BJ (cell line): ENCODE data around the gene MTCH1. TPM values are rescaled to one million over a fixed set of nuclear protein-coding genes. Genes with fewer than 3 reads are reported as not detected.

ENCODE experiments used
- CTCF ChIA-PET: fragments of 350-600 bp; formaldehyde crosslinking; extraction: SDS; loops from one replicate; lab custom pipeline; 2021; ENCODE audit warnings: antibody characterized with exemption, inconsistent platforms; lab: Yijun Ruan, JAX
- POLR2A ChIA-PET: fragments of 300-600 bp; sonication (Branson Sonifier 250); formaldehyde crosslinking; extraction: SDS; loops from one replicate; lab custom pipeline; 2021; ENCODE audit warnings: antibody characterized with exemption; lab: Charles Lee
- DNase-seq: peaks from one replicate; pipeline ENCODE4 v3.0.0-alpha.2; 2011; ENCODE audit warnings: low read depth
- H3K27me3 ChIP-seq: 2 replicates; pipeline ENCODE4 v1.6.0; 2011; ENCODE audit warnings: low read length; ENCODE audit not compliant: control insufficient read depth, insufficient read depth
- H3K36me3 ChIP-seq: 2 replicates; pipeline ENCODE4 v1.5.1; 2011; ENCODE audit warnings: low read length; ENCODE audit not compliant: control insufficient read depth, insufficient read depth
- H3K4me3 ChIP-seq: 2 replicates; pipeline ENCODE4 v1.5.1; 2011; ENCODE audit warnings: low read depth, mild to moderate bottlenecking, control low read depth, low read length
- CTCF ChIP-seq: IDR thresholded peaks from 2 replicates; pipeline ENCODE4 v1.5.1; 2011; ENCODE audit warnings: low read depth, mild to moderate bottlenecking, control low read depth, inconsistent platforms, low read length, moderate library complexity; ENCODE audit not compliant: insufficient read depth
- polyA plus RNA-seq: library from polyadenylated mRNA; depleted of rRNA; stranded (reverse); fragments of >200 nt; gene quantifications from 2 replicates; pipeline ENCODE4 v1.2.3, GENCODE V29; 2011

Gene MTCH1
- polyA plus RNA-seq, 1 experiment = 207 TPM

- no peak for TF ChIP-seq CTCF
- CTCF ChIA-PET = interaction anchor here (0.8 to 20.1 kb wide), 5 partner anchors 9 to 240 kb away, joined by 3 to 298 read pairs (median 4); no protein-coding TSS in a partner anchor
- no peak for DNase-seq
- Histone ChIP-seq H3K4me3 (no peak overlapping the region), H3K36me3 (no peaks in the 10 kb centered on the region), H3K27me3 (no peaks in the 10 kb centered on the region)
- POLR2A ChIA-PET = no interaction called here
Observed at GRCh38 chr6:37010402-37010892, 24.5 kb upstream of the MTCH1 start.

GRCh38 chr6:37008484-37009465, 22.8 kb upstream of the MTCH1 start:
- H3K36me3 ChIP-seq = no peaks in the 10 kb centered on the region
- TF ChIP-seq CTCF = no peak
- CTCF ChIA-PET = interaction anchor here (1.4 kb wide), 1 partner anchor 29 kb away, joined by 3 read pairs; no protein-coding TSS in a partner anchor
- H3K4me3 ChIP-seq = no peak overlapping the region
- H3K27me3 ChIP-seq = no peaks in the 10 kb centered on the region
- DNase-seq = no peak
- POLR2A ChIA-PET = no interaction called here

- no peak for DNase-seq
- CTCF ChIA-PET = interaction anchor here (0.7 to 3.1 kb wide), 5 partner anchors 11 to 242 kb away, joined by 3 to 28 read pairs (median 3); no protein-coding TSS in a partner anchor
- POLR2A ChIA-PET = no interaction called here
- H3K4me3 ChIP-seq = no peak overlapping the region
- TF ChIP-seq CTCF = no peak
- no peaks in the 10 kb centered on the region for H3K36me3 ChIP-seq
- no peaks in the 10 kb centered on the region for H3K27me3 ChIP-seq
Observed at GRCh38 chr6:37007340-37008043, 21.5 kb upstream of the MTCH1 start.

GRCh38 chr6:37006793-37007339, 20.9 kb upstream of the MTCH1 start:
- POLR2A ChIA-PET = no interaction called here
- no peak for DNase-seq
- TF ChIP-seq CTCF = no peak
- H3K36me3 ChIP-seq = no peaks in the 10 kb centered on the region
- peaks cover 2% of the 10 kb centered on the region; the same call in 1 of the 2 replicates for H3K27me3 ChIP-seq
- no peak overlapping the region for H3K4me3 ChIP-seq
- CTCF ChIA-PET = interaction anchor here (0.7 to 3.1 kb wide), 7 partner anchors 12 to 241 kb away, joined by 3 to 28 read pairs (median 3); no protein-coding TSS in a partner anchor
